Loucy (cell line): ENCODE results near the gene TTC13.

ENCODE experiments used
- CTCF ChIP-seq: fragments of 200-600 bp; sonication (generic); conservative IDR thresholded peaks from 2 replicates; pipeline ENCODE4 v1.5.1; 2014; ENCODE audit warnings: mild to moderate bottlenecking, antibody characterized with exemption, low read length
- EZH2phosphoT487 ChIP-seq: fragments of 200-600 bp; IDR thresholded peaks from 2 replicates; pipeline ENCODE4 v1.6.1; 2018; ENCODE audit warnings: antibody characterized with exemption, mild to moderate bottlenecking, moderate library complexity, borderline replicate concordance

- TF ChIP-seq CTCF, result no peak
- TF ChIP-seq EZH2phosphoT487, result no peak
Measured at GRCh38 chr1:230910755-230911117, 67.9 kb downstream of the TTC13 start.
